Measurements from ENCODE around the gene TRAF3IP3.
A peak's percentile ranks its signal among the peaks of the same experiment; 100 is the strongest.

The TRAF3IP3 gene

GRCh38 chr1:209741193-209741592 lies 14.7 kb upstream of the TRAF3IP3 start:
- DNase-seq = no peak

GRCh38 chr1:209741889-209742288 lies 14.0 kb upstream of the TRAF3IP3 start:
- DNase-seq = no peak

- DNase-seq = no peak
Observed at GRCh38 chr1:209742409-209743144, 13.3 kb upstream of the TRAF3IP3 start.

DNA sequence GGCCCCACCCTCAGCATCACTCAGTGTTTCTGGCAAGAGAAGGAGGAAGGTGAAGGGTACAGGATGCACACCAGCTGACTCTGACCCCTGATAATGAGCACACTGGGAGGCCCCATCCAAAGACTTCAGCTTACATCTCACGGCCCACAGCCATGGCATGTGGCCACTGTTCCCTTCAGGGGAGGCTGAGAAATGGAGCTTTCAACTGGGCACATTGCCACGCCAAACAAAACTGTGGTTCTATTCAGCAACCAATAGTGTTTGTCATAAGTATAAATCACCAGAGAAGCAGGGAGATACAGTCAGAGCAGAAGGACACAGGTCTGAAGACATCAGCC lies 12.7 kb upstream of the TRAF3IP3 start:
- no peak for DNase-seq

- no peak for DNase-seq
Observed at GRCh38 chr1:209746451-209747165, 9.2 kb upstream of the TRAF3IP3 start.

GRCh38 chr1:209747580-209748262 lies 8.1 kb upstream of the TRAF3IP3 start:
- peak; percentile 94 for DNase-seq

DNA sequence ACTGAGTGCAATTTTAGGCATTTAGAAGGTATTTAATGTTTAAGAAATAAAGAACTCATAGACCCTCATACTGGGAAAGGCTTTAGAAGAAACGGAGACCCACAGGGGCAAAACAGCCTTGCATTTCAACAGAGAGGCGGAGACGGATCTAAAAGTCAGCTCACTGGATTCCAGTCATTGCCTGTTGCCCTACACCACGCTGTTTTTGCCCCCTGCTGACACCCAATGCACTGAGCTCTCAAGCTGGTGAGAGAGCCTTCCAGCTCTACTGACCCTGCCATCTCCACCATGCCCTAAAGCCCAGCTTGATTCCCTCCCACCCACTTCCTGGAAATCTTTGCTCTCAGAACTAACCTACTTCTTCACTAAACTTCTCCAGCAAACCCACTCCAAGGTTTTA lies 7.2 kb upstream of the TRAF3IP3 start:
- DNase-seq = no peak

DNA sequence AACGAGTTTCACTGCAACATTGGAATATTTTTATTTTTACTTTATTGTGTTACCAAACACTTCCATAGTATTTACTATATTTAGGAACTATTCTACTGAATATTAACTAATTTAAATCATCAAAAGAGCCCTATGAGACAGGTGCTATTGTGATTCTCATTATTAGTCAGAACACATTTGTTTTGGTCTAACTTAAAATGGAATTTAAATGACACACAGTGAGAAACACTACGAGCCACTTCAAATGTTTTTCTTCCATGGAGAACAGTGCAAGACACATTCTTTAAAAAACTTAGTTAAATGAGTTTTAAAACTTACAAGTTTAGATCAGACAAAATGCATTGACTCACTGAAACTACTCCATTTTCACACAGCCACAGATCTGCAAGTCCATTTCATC lies 6.6 kb upstream of the TRAF3IP3 start:
- DNase-seq = no peak

- no peak for DNase-seq
Observed at GRCh38 chr1:209749670-209750323, 6.1 kb upstream of the TRAF3IP3 start.

DNA sequence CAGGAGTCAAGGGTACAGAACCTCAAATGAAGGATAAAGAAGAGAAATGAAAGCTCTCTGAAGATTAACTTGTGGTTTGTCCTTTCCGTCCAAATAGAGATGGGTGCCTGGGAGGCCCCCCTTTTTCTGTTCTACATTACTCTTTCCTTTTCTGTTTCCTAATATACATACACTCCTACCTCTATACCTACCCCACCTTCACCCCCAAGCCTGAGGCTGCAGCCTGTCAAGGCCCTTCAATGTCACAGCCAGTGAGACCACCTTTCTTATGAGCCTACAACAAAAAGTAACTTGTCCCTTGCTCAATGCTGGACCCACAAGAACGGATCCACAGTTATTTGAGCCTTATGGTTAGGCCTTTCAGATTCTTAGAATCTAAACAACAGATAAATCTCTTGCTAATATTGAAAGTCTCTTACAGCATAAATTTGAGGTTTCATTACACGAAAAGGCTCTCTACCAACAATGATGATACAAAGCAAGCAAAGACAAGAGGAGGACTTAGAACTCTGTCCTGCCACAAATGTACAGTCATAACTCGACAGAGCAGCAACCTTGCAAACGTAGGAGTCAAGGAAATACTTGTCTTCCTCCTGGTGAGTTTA lies 4.1 kb upstream of the TRAF3IP3 start:
- no peak for DNase-seq

GRCh38 chr1:209752890-209753289 lies 3.0 kb upstream of the TRAF3IP3 start:
- DNase-seq = no peak

- DNase-seq = no peak
Observed at GRCh38 chr1:209755256-209755655, 597 bp upstream of the TRAF3IP3 start.

DNA sequence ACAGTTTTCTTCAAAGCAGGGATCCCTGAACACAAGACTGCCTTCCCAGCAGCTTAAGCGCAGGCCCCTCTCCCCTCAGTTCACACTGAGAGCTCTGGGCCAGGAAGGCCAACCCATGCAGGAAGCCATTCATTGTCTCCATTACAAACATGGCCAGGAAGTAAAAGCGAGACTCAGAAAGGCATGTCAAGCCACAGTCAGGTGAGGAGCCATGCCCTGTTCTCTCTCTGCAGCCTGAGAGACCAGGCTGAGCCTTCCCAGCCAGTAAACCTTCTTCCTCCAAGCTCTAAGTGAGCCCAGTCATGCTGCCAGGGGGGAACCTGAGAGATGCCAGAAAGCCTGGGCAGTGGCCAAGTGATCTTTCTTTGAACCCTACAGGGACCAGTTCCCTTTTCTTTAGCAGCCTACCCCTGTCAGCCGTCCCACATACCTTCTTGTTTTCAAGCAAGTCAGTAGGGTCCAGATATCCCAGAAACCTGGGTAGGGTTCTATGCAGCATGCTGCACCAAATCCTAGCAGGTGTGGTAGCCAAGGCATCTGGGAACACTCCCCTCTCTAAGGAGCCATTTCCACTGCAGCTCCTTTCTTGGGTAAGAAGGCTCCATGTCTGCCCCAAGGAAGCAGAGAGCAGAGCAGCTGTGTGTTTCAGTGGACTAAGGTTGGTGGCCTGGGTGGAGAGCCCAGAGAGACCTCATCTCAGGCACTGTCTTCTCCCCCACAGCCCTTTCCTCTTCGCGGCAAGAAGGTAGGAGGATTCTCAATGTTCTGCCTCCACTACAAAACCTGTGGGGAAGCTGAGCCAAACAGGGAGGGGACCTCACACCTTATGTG lies 977 bp downstream of the TRAF3IP3 start:
- peak; percentile 78 for DNase-seq

- no peak for DNase-seq
Observed at GRCh38 chr1:209758400-209758799, 2.5 kb downstream of the TRAF3IP3 start.

DNA sequence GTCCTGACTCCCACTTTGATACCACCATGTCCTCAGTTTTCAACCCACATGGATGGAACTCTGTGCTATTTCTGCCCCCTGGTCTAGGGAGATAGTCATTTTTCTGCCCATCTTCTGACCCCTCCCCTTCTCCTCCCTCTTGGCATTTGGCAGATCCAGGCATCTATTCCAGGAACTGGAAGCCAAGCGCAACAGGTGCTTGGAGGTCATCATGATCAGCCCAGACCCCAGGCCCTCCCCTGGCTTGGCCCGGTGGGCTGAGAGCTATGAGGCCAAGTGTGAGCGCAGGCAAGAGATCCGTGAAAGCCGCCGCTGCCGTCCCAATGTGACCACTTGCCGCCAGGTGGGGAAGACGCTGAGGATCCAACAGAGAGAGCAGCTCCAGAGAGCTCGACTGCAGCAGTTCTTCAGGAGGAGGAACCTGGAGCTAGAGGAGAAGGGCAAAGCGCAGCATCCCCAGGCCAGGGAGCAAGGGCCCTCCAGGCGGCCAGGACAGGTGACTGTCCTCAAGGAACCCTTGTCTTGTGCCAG lies 4.0 kb downstream of the TRAF3IP3 start:
- no peak for DNase-seq

GRCh38 chr1:209761011-209761635 lies 5.3 kb downstream of the TRAF3IP3 start:
- DNase-seq = no peak

DNA sequence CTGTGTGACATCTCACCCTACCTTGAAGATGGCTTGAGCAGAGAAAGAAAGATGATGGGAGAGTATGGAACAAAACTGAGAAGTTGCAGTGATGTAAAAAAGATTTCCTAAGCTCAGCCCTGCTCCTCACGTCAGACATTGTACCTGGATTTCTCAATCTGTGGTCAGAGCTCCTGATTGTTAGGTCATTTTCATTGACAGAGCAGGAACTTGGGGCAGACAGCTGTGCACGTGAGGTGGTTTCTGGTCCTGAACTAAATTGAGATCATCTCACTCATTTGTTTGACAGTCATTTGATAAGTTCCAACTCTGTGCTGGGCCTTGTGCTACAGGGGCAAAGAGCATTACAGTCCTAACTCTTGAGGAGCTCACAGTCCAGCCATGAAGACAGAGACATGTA lies 10.2 kb downstream of the TRAF3IP3 start:
- DNase-seq = no peak

GRCh38 chr1:209767096-209767495 lies 11.2 kb downstream of the TRAF3IP3 start:
- DNase-seq = no peak

DNA sequence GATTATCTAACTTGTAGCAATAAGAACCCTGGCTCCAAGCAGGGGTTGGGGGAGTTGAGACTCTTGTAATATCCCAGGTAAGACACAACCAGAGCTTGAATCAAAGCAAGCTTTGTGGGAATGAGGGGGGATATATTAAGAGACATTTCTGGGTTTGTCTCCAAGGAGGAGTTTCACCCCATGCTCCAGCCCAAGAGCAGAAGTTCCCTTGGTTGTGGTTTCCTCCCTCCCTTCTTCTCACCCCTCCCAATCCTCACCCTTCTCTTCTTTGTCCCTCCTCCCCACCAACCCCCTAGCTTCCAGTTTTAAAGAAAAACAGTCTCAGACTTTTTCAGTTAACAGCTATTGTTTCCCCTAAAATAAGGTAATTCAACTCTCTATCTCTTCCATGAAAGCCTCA lies 11.9 kb downstream of the TRAF3IP3 start:
- no peak for DNase-seq

DNA sequence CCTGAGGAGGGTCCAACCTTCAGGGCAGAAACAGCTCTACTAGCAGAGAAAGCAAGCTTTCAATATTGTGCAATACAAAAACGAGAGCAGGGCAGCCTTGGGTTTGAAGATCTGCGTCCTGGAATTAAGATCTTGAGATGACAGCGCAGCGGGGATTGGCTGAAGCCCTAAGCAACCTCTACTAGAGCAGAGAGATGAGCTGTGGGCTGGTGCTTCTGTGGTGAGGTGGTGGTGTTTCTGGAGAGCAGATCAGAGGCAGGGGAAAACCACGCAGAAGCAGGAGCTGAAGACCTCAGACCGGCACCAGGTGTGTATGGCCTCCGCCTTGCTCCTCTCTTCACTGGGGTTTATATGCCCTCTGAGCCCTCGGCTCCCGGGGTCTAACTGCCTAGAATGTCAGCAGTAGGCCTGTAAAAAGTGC lies 12.5 kb downstream of the TRAF3IP3 start:
- peak; percentile 90 for DNase-seq

- peak; percentile 90 for DNase-seq
Observed at GRCh38 chr1:209769171-209769904, 13.5 kb downstream of the TRAF3IP3 start.

All from activated effector memory CD4-positive, alpha-beta T cell treated with anti-CD3 and anti-CD28 coated beads, Interleukin-2, amount 50 U/mL, for 16 hours (primary cell).